Fibroblast of mammary gland (primary cell): ENCODE measurements around the gene NAV1.

Experiments
- DNase-seq: peaks from one replicate; pipeline ENCODE4 v3.0.0-alpha.2; 2010; ENCODE audit warnings: low read depth
- H3K4me3 ChIP-seq: 2 replicates; pipeline ENCODE4 v1.5.1; 2011; ENCODE audit warnings: low read depth, mild to moderate bottlenecking, low read length, moderate library complexity; ENCODE audit not compliant: control insufficient read depth
- CTCF ChIP-seq: conservative IDR thresholded peaks from 2 replicates; pipeline ENCODE4 v1.5.1; 2011; ENCODE audit warnings: low read depth, low read length, inconsistent platforms; ENCODE audit not compliant: control insufficient read depth, insufficient read depth

The NAV1 gene

DNA sequence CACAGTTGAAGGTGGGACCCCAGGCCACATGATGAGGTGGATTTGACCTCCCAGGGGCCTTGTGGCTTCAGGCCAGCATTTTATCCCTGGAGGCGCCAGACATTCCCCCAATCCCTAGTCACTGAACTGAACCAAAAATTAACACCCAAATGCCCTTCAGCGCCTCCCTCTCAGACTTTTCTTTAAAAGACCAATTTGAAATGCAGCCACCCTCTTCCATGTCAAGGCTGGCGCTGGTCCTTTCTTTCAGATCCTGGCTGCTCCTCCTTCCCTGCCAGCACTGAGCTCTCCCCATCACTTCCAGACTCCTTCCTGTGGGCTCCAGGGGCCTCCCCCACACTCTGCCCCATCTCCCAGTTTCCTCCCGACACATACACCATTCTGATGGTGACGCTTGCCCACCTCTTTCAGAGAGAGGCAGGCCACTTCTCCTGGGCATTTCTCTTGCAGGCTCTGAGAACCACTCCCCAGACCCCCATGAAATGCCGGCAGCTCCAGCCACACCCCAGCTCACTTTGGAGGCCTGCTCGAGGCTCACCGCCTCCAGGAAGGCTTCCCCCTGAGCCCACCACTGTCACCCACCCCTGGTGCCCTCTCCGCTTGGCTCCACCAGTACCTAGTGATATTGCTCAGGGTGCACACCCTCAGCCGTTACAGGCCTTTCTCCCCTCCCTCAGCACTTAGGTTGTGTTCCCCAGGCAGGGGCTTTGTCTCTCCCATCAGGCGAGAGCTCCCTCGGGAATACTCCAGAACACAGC, 27.0 kb downstream of the NAV1 start:
- TF ChIP-seq CTCF = no peak
- DNase-seq = no peak
- H3K4me3 ChIP-seq = no peak overlapping the region

DNA sequence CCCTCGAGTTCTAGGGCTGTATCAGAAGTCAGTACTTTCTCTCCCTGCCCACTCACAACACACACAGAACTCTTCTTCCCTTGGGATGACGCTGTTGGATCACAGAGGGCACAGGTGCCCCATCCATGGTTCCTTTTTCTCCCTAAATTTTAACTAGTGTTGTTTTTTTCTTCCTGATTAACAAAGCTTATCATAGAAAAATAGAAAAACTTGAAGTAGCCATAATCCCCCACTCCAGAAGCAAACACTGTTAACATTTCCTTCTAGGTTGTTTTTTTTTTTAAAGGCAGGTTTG, 27.5 kb downstream of the NAV1 start:
- H3K4me3 ChIP-seq = no peak overlapping the region
- DNase-seq = no peak
- TF ChIP-seq CTCF = no peak

- no peak for TF ChIP-seq CTCF
- DNase-seq = no peak
- H3K4me3 ChIP-seq = no peak overlapping the region
Observed at GRCh38 chr1:201566933-201567801, 28.2 kb downstream of the NAV1 start.

DNA sequence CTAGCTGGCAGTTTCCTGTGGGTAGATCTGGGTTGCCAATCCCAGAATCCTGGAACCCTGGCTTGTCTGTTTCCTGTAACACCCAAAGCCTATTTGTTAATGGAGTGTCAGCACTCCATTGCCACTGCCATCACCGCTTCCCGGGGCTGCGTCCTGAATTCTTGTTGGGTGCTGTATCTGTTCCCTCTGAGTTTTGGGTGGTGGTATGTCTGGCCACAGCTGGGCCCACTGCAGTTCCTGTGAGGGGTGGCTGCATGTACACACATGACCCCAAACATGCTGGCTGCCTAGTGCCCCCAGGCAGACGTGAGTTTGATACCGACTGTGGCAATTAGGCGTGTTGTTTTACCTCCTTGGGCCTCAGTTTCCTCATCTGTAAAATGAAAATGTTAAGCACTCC, 29.3 kb downstream of the NAV1 start:
- TF ChIP-seq CTCF = no peak
- H3K4me3 ChIP-seq = no peak overlapping the region
- no peak for DNase-seq

DNA sequence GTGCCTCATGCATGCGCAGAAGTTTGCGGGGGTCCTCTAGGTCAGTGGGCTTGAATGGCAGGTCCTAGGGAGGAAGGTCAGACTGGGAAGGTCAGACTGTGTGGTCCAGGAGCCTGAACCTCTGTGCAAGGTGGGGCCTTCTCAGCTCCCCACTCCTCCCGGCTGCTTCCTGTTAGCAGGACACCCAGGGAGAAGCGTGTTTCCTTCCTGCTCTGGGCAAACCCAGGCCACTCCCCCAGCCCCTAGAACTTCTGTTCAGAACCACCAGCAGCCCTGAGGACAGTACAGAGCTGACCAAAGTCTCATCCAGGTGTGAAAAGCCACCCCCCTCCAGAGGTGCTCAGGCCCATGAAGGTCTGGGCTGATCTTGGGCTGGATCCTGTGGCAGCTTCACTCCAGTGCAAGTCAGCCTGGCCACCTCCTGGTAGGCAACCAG, 29.9 kb downstream of the NAV1 start:
- H3K4me3 ChIP-seq = no peak overlapping the region
- no peak for TF ChIP-seq CTCF
- no peak for DNase-seq

DNA sequence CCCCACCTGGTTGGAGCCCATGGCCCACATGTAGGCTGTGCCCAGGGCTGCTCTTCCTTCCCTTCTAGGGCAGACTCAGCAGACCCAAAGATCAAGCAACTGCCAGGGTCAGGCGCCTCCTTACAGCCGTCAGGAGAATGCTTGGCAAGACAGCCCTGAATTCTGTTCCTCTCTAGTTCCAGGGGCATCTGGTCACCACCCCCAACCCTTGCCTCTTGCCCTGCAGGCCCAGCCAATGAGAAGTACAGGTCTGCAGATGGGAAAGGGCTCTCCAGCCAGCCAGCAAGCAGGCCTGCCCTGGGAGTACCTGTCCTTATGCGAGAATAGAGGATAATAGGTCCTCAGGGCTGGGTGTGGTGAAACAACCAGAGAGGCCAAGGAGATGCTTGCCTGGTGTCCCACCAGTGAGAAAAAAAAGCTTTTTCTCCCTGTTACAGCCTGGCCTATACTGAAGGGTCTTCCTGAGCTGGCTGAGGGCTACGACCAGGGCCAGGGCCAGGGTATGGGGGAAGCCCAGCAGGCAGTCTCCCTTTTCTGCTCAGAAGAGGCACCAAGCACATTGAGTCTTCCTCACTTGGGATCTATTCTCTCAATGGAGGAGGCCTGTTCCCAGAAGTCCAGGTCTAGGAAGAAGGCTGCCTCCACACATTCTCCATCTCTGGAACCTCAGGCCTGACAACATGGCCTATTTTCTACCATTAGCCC, 31.4 kb downstream of the NAV1 start:
- TF ChIP-seq CTCF = no peak
- H3K4me3 ChIP-seq = no peak overlapping the region
- DNase-seq = no peak
